GM21825 (cell line): ENCODE results near the gene LZTR1.
A peak's percentile ranks its signal among the peaks of the same experiment; 100 is the strongest.

Experiments used
- ATAC-seq: cut with Tn5 transposase; IDR thresholded peaks from one replicate; pipeline ENCODE4 v1.9.1; 2021; ENCODE audit warnings: mild to moderate bottlenecking, moderate library complexity; ENCODE audit not compliant: unreplicated experiment

Gene LZTR1

GRCh38 chr22:21012446-21013407 is 30.6 kb downstream of the LZTR1 start:
- ATAC-seq, result no peak

- ATAC-seq, result no peak
These were observed 31.6 kb downstream of the LZTR1 start for GRCh38 chr22:21013657-21014201.

DNA sequence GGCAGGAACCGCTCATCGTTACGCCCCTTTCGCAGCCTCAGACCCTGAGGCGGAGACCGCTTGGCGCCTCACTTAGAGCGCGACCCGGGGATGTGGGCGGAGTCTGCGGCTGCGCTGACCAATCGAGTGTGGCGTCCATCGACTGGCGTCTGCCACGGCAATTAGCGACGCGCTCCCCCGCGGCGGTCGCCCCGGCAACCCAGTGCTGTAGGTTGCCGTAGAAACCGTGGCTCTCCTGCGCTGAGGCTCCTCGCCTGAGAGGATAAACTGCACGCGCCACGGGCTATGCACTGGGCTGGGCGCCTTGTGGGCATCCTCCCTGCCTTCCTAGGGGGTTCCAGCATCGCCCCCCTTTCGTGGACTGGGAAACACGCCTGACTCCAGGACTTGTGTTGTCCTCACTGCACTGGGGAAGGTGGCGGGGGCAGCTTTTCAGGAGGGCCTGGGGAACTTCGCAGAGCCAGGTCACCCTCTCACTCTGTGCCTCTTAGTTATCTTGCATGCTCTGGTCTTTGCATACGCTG is 32.2 kb downstream of the LZTR1 start:
- ATAC-seq, result peak; percentile 69

DNA sequence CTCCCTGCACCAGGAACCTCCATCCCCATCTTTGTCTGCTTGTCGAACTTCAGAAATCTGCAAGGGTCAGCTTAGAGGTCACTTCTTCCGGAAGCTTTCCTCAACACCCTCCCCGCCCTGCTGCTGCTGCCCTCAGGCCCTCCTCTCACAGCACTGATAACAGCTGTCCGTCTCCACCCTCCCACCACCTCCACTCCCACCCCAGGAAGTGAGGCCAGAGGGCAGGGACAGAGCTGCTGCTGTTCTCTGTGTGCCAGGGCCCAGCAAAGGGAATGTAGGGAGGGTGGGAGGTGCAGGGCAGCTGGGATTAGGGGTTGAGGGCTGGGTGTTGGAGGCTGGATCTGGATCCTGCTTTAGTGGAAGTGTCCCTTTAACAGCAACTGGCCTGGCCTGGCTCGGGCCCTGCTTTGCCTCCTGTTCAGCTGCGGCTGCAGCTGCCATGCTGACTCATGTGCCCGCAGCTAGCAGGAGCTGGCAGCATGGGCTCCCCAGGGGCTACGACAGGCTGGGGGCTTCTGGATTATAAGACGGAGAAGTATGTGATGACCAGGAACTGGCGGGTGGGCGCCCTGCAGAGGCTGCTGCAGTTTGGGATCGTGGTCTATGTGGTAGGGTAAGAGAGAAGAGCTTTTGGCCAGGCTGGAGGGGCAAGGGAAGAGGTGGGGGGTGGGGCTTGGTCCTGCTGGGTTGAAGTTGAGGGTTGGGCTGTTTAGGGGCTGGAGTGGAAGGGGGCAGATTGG is 32.8 kb downstream of the LZTR1 start, which contains the start of gene P2RX6:
Gene P2RX6, plus strand, starts transcription at position 440 of the 740 bp plus-strand sequence. Its CDS starts 10 bp downstream, at position 450.
- ATAC-seq, result no peak

DNA sequence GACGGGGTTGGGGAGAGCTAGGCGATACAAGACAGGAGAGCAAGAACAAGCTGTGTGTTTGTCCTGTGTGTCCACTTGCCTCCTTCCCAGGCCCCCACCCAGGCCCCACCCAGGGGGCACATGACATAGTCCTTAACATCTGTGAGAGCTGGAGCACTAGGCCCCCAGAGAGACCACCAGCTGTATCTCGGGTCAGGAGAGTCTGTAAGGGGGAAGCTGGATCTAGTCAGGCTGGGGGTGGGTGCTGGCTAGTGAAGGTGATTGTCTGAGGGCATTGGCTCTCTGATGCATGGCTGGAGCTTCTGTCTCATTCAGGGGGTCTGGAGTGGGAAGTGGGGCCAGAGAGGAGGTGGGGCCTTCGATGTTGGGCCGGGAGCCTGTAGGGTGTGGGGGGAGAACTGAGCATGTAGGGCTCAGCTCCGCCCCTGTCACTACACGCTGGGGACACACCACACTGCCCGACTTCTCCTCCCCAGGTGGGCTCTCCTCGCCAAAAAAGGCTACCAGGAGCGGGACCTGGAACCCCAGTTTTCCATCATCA is 33.4 kb downstream of the LZTR1 start:
- ATAC-seq, result no peak

DNA sequence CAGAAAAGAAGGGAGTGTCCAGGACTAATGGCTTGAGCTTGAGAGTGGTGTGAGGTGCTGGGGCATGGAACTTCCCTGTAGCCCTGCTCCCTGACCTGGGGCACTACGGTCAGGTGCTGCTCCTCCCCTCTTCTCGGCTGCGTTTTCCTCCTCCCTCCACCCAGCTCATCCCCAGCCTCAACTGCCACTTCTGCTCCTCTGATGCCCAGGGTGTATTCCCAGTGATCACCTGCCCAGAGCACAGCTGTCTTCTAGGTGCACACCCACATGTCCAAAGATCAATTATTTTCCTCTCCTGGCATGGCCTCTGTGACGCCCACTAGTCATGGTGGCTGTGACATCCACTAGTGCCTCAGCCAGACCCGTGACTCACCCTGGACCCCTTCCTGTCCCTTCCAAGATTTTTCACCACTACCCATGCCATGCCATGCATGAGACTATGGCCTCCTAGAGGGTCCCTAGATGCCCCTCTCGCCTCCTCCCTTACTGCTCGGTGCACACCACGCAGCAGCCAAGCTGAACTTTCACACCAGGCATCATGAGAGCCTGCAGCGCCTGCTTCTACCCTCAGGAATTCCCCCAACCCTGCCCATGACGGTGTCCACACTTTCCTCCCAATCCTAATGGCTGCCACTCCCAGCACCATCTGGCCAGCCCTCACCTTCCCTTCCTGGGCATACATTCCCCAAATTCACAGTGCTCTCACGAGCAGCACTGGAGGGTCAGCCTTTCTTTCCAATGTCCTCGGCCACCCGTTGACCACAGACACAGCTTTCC is 34.7 kb downstream of the LZTR1 start:
- ATAC-seq, result no peak

GRCh38 chr22:21018314-21018713 is 36.2 kb downstream of the LZTR1 start:
- no peak for ATAC-seq

DNA sequence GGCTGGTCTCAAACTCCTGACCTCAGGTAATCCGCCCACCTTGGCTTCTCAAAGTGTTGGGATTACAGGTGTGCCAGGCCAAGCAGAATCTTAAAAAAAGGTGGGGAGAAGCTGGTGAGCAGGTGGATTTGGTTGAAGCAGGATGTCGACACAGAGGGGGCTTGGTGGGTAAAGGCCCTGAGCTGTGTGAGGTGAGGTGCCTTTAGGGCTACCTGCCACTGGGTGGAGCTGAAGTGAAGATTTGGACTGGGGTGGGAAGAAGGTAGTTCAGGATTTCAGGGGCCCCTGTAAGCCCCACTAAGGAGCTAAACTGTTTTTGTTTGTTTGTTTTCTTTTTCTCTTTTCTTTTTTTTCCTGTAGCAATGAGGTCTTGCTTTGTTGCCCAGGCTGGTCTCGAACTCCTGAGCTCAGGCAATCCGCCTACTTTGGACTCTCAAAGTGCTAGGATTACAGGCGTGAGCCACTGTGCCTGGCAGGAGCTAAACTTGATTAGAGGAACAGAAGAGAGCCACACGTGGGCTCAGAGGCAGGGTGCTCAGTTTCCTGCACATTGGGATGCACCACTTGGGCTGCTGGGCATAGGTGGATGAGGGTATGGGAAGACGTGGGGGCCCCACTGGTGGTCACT is 38.8 kb downstream of the LZTR1 start:
- ATAC-seq, result no peak

- no peak for ATAC-seq
These were observed 40.4 kb downstream of the LZTR1 start for GRCh38 chr22:21022507-21022906.

DNA sequence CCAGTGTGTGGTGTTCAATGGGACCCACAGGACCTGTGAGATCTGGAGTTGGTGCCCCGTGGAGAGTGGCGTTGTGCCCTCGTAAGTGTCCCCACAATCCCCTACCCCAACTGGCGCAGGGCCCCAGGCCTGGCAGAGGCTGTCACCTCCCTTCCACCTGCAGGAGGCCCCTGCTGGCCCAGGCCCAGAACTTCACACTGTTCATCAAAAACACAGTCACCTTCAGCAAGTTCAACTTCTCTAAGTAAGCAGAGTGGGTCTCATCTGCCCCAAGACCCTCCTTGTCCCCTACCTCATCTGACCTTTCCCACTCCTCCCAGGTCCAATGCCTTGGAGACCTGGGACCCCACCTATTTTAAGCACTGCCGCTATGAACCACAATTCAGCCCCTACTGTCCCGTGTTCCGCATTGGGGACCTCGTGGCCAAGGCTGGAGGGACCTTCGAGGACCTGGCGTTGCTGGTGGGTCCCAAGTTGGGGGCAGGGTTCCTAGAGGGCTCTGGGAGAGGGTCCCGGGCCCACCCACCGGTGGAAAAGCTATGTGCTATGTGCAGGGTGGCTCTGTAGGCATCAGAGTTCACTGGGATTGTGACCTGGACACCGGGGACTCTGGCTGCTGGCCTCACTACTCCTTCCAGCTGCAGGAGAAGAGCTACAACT is 41.0 kb downstream of the LZTR1 start:
- ATAC-seq, result no peak

- no peak for ATAC-seq
These were observed 43.2 kb downstream of the LZTR1 start for GRCh38 chr22:21025266-21025665.

GRCh38 chr22:21025763-21026755 is 44.0 kb downstream of the LZTR1 start:
- no peak for ATAC-seq

GRCh38 chr22:21026783-21027692 is 44.9 kb downstream of the LZTR1 start:
- ATAC-seq, result no peak

DNA sequence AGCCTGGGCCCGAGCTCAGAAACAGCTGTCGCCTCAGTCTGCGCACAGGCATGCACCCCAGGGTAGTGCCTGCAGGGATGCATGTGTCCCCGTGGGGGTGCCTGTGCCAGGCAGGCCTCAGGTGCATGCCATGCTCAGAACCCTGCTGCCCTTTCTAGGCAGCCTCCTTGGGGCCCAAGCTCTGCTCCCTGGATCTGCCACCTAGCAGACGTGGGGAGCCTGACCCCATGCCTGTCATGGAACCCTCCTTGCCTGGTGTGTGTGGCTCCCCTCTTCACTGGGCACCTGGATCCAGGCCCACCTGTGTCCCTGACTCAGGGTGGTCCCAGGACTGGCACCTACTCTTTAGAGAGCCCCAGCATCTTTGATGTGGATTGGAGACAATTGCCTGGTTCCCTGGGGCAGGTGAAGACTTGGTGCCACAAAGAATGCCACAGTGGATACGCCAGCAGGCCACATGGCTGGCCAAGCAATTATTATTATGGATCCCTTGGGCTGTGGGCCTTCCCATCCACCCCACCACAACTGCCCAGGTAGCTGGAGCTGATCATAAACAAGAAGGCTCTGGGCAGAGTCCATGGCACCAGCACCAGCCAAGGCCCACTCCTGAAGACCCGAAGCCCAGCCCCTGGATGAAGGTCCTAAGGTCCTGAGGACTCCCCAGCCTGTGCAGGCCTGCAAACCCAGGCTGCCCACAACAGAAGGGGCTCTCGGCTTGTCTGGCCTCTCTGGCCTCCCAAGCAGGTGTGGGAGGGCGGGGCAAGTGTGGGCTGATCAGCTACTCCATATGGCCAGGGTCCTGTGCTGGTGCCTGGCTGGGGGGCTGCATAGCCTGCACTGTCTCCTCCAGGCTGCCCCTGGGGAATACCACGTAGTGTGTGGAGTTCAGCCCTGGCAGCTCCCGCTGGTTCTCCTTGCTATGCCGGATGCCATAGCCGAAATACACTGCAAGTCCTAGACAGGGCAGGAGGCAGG is 46.5 kb downstream of the LZTR1 start:
- ATAC-seq, result no peak

- ATAC-seq, result no peak
These were observed 47.5 kb downstream of the LZTR1 start for GRCh38 chr22:21029486-21030025.

GRCh38 chr22:21030032-21030431 is 47.9 kb downstream of the LZTR1 start:
- no peak for ATAC-seq
